A549 (cell line): ENCODE results near the gene CNOT1. TPM values are rescaled to one million over a fixed set of nuclear protein-coding genes. Genes with fewer than 3 reads are reported as not detected.
A peak's percentile ranks its signal among the peaks of the same experiment; 100 is the strongest.

Source experiments
- ATAC-seq, 2 experiments: fragments of 200-7000 bp in 1 of 2; fragments of >200 bp in 1 of 2; cut with Nextera tagmentation in 1 of 2; cut with Tn5 transposase in 1 of 2; 3 replicates each; pipeline versions ENCODE4 v1.8.0 to v1.9.1; 2018 to 2020; ENCODE audit warnings: mild to moderate bottlenecking in 1 of 2, moderate library complexity in 1 of 2
- CTCF ChIA-PET: fragments of 300-600 bp; sonication (Branson Sonifier 250); formaldehyde crosslinking; extraction: SDS; loops from one replicate; lab custom pipeline; 2021; ENCODE audit warnings: antibody characterized with exemption, inconsistent platforms; lab: Yijun Ruan, JAX
- POLR2A ChIA-PET: fragments of 350-600 bp; formaldehyde crosslinking; extraction: SDS; loops from one replicate; lab custom pipeline; 2021; ENCODE audit warnings: antibody characterized with exemption, inconsistent platforms; lab: Yijun Ruan, JAX
- DNase-seq, 2 experiments: peaks; one replicate each; pipeline versions ENCODE4 v3.0.0 to v3.0.0-alpha.2; 2011 to 2016; ENCODE audit warnings: low read depth in 1 of 2, low spot score in 1 of 2
- FAIRE-seq: peaks from 2 replicates; lab custom pipeline; 2011; peaks lifted over from hg19 to GRCh38; lab: Jason Lieb, UNC
- H3K27ac ChIP-seq, 2 experiments: fragments of >200 bp; sonication (Bioruptor Twin); formaldehyde crosslinking; 3 replicates each; pipeline ENCODE4 v1.5.1; 2016 to 2017
- H3K4me1 ChIP-seq: fragments of >200 bp; sonication (Bioruptor Twin); formaldehyde crosslinking; 3 replicates; pipeline ENCODE4 v1.6.1; 2016
- H3K4me2 ChIP-seq: fragments of >200 bp; sonication (Bioruptor Twin); formaldehyde crosslinking; 3 replicates; pipeline ENCODE4 v1.6.1; 2016
- H3K4me3 ChIP-seq: fragments of >200 bp; sonication (Bioruptor Twin); formaldehyde crosslinking; 3 replicates; pipeline ENCODE4 v1.5.1; 2016
- H3K9me3 ChIP-seq: fragments of >200 bp; sonication (Bioruptor Twin); formaldehyde crosslinking; 3 replicates; pipeline ENCODE4 v1.6.1; 2016
- ATOH8 ChIP-seq: fragments of 250-450 bp; sonication (Bioruptor Pico); IDR thresholded peaks from 2 replicates; pipeline ENCODE4 v1.5.0; 2020; ENCODE audit warnings: low read depth, mild to moderate bottlenecking, moderate library complexity
- BCL3 ChIP-seq: fragments of >200 bp; sonication (Bioruptor Twin); formaldehyde crosslinking; IDR thresholded peaks from 3 replicates; pipeline ENCODE4 v1.6.1; 2016
- EHF ChIP-seq: fragments of 250-450 bp; sonication (Bioruptor Pico); IDR thresholded peaks from 2 replicates; pipeline ENCODE4 v1.5.0; 2020; ENCODE audit warnings: mild to moderate bottlenecking
- EP300 ChIP-seq, 2 experiments: fragments of >200 bp; sonication (Bioruptor Twin); formaldehyde crosslinking; IDR thresholded peaks; 2 replicates in 1 of 2; 3 replicates in 1 of 2; pipeline ENCODE4 v1.6.1; 2016 to 2017
- ESRRA ChIP-seq: fragments of 150-350 bp; IDR thresholded peaks from 2 replicates; pipeline ENCODE4 v1.6.1; 2014; ENCODE audit warnings: mild to moderate bottlenecking, low read length, borderline replicate concordance
- FOSB ChIP-seq: fragments of 250-450 bp; sonication (Bioruptor Pico); IDR thresholded peaks from 2 replicates; pipeline ENCODE4 v1.5.0; 2020; ENCODE audit warnings: mild to moderate bottlenecking, moderate library complexity
- FOSL2 ChIP-seq, 2 experiments: fragments of 450-650 bp in 1 of 2; fragments of >200 bp in 1 of 2; sonication (Bioruptor Twin) in 1 of 2; formaldehyde crosslinking; IDR thresholded peaks; 2 replicates each; pipeline versions ENCODE4 v1.5.0 to v1.6.1; 2016 to 2020; ENCODE audit warnings: mild to moderate bottlenecking in 1 of 2, moderate library complexity in 1 of 2
- FOXS1 ChIP-seq: fragments of 250-450 bp; sonication (Bioruptor Pico); IDR thresholded peaks from 2 replicates; pipeline ENCODE4 v1.5.0; 2020; ENCODE audit warnings: mild to moderate bottlenecking, moderate library complexity
- HDAC2 ChIP-seq: fragments of 200-600 bp; sonication (generic); IDR thresholded peaks from 2 replicates; pipeline ENCODE4 v1.6.1; 2016
- HMGXB4 ChIP-seq: fragments of 250-450 bp; sonication (Bioruptor Pico); IDR thresholded peaks from 2 replicates; pipeline ENCODE4 v1.5.0; 2021; ENCODE audit warnings: mild to moderate bottlenecking, moderate library complexity, borderline replicate concordance
- HOXB13 ChIP-seq: fragments of 250-450 bp; sonication (Bioruptor Pico); IDR thresholded peaks from 2 replicates; pipeline ENCODE4 v1.5.0; 2020; ENCODE audit warnings: low read depth, mild to moderate bottlenecking, moderate library complexity
- HOXB5 ChIP-seq: fragments of 250-450 bp; sonication (Bioruptor Pico); IDR thresholded peaks from 2 replicates; pipeline ENCODE4 v1.5.0; 2020; ENCODE audit warnings: mild to moderate bottlenecking, moderate library complexity
- JUNB ChIP-seq: fragments of >200 bp; sonication (Bioruptor Twin); formaldehyde crosslinking; IDR thresholded peaks from 2 replicates; pipeline ENCODE4 v1.6.1; 2016
- KDM1A ChIP-seq: fragments of 200-600 bp; sonication (generic); IDR thresholded peaks from 2 replicates; pipeline ENCODE4 v1.6.1; 2016; ENCODE audit warnings: low read depth, mild to moderate bottlenecking
- KDM5A ChIP-seq: fragments of 200-600 bp; sonication (generic); IDR thresholded peaks from 2 replicates; pipeline ENCODE4 v1.6.1; 2016; ENCODE audit warnings: antibody characterized with exemption, mild to moderate bottlenecking
- MAFK ChIP-seq: fragments of 450-650 bp; IDR thresholded peaks from 2 replicates; pipeline ENCODE4 v1.6.1; 2014; ENCODE audit not compliant: partially characterized antibody
- MAZ ChIP-seq: fragments of 150-350 bp; IDR thresholded peaks from 2 replicates; pipeline ENCODE4 v1.6.1; 2014; ENCODE audit warnings: antibody characterized with exemption, low read depth, low read length, borderline replicate concordance
- MYC ChIP-seq: IDR thresholded peaks from 2 replicates; pipeline ENCODE4 v1.6.1; 2012; ENCODE audit warnings: mild to moderate bottlenecking, inconsistent platforms, low read length, improper control_type of control experiment, borderline replicate concordance
- NPAS2 ChIP-seq: fragments of 250-450 bp; sonication (Bioruptor Pico); IDR thresholded peaks from 2 replicates; pipeline ENCODE4 v1.8.0; 2022; ENCODE audit warnings: mild to moderate bottlenecking, moderate library complexity, borderline replicate concordance
- PBX3 ChIP-seq: IDR thresholded peaks from 2 replicates; pipeline ENCODE4 v1.6.1; 2012
- PHF8 ChIP-seq: fragments of 200-600 bp; sonication (generic); IDR thresholded peaks from 2 replicates; pipeline ENCODE4 v1.6.1; 2016; ENCODE audit warnings: low read depth, mild to moderate bottlenecking, antibody characterized with exemption, moderate library complexity, borderline replicate concordance
- POLR2A ChIP-seq: IDR thresholded peaks from 2 replicates; pipeline ENCODE4 v1.6.1; 2012; ENCODE audit warnings: mild to moderate bottlenecking, low read length
- RAD21 ChIP-seq, 2 experiments: fragments of >200 bp in 1 of 2; sonication (Bioruptor Twin) in 1 of 2; formaldehyde crosslinking in 1 of 2; IDR thresholded peaks in 1 of 2; conservative IDR thresholded peaks in 1 of 2; 2 replicates in 1 of 2; 3 replicates in 1 of 2; pipeline ENCODE4 v1.6.1; 2012 to 2018; ENCODE audit warnings: inconsistent platforms in 1 of 2
- RARB ChIP-seq: fragments of 250-450 bp; sonication (Bioruptor Pico); IDR thresholded peaks from 2 replicates; pipeline ENCODE4 v1.8.0; 2021; ENCODE audit warnings: mild to moderate bottlenecking, moderate library complexity
- RCOR1 ChIP-seq: fragments of 150-350 bp; IDR thresholded peaks from 2 replicates; pipeline ENCODE4 v1.6.1; 2014; ENCODE audit warnings: antibody characterized with exemption, low read length, low read depth
- RFX5 ChIP-seq: fragments of 450-650 bp; IDR thresholded peaks from 2 replicates; pipeline ENCODE4 v1.7.1; 2014; ENCODE audit warnings: antibody characterized with exemption, mild to moderate bottlenecking, moderate library complexity
- TP53 ChIP-seq: fragments of 250-450 bp; sonication (Bioruptor Pico); IDR thresholded peaks from 2 replicates; pipeline ENCODE4 v1.5.0; 2021; ENCODE audit warnings: mild to moderate bottlenecking, moderate library complexity
- USF2 ChIP-seq: fragments of 450-650 bp; IDR thresholded peaks from 2 replicates; pipeline ENCODE4 v1.6.1; 2014; ENCODE audit warnings: antibody characterized with exemption
- ZC3H11A ChIP-seq: fragments of 450-650 bp; IDR thresholded peaks from 2 replicates; pipeline ENCODE4 v1.6.1; 2014; ENCODE audit warnings: antibody characterized with exemption, mild to moderate bottlenecking
- ZFP36 ChIP-seq: fragments of 450-650 bp; IDR thresholded peaks from 2 replicates; pipeline ENCODE4 v1.6.1; 2014; ENCODE audit warnings: borderline replicate concordance; ENCODE audit not compliant: partially characterized antibody
- WGBS: methylation state at CpG from one replicate; pipeline ENCODE4 v1.1.6; 2017; ENCODE audit errors: missing lambda C conversion rate; 5-methylcytosine and 5-hydroxymethylcytosine counted together
- polyA plus RNA-seq, 4 experiments: library from polyadenylated mRNA; depleted of rRNA in 3 of 4; stranded (reverse); fragments of >200 nt; fragmentation: RNase III in 1 of 4; extraction: RNeasy Plus Mini Kit Qiagen cat#74134 plus additional on column Dnase treatment in 1 of 4; gene quantifications; 2 replicates in 3 of 4; 3 replicates in 1 of 4; pipeline ENCODE4 v1.2.3, GENCODE V29; 2011 to 2017

Gene CNOT1
- polyA plus RNA-seq, 2 of the 4 experiments (the other 2 are of a cell fraction) = 119 to 226 TPM

- WGBS = 90% methylated on average over 3 of the region's 3 CpGs
- no peak for DNase-seq
- no peak for FAIRE-seq
- H3K27ac ChIP-seq = no peak overlapping the region
- H3K4me1 ChIP-seq = no peaks in the 10 kb centered on the region
- ATAC-seq = no peak
- no peaks in the 10 kb centered on the region for H3K9me3 ChIP-seq
- TF ChIP-seq POLR2A (no peak), PHF8 (no peak), TP53 (CRISPR knock-in tag) (no peak), KDM5A (no peak), MAZ (no peak), HDAC2 (no peak), RAD21 (conservative IDR thresholded peaks at IDR 0.05 in 1 of 2, IDR thresholded peaks at IDR 0.05 in 1 of 2) (no peak), RFX5 (no peak), FOSL2 (IDR thresholded peaks at IDR 0.05) (no peak), FOSL2 (CRISPR knock-in tag; IDR thresholded peaks at IDR 0.05) (no peak), HOXB13 (CRISPR knock-in tag) (no peak), FOSB (CRISPR knock-in tag) (no peak), HOXB5 (CRISPR knock-in tag) (no peak), NPAS2 (CRISPR knock-in tag) (no peak), EHF (no peak), ZC3H11A (no peak), HMGXB4 (CRISPR knock-in tag) (no peak), MAFK (no peak), MYC (no peak), RARB (CRISPR knock-in tag) (no peak)
- TF ChIP-seq, all 56 proteins: peak for 0
- CTCF ChIA-PET = interaction anchor here (0.9 to 2.0 kb wide), 5 partner anchors 10 to 168 kb away, joined by 3 to 6 read pairs (median 5); no protein-coding TSS in a partner anchor
- Histone ChIP-seq H3K4me3 (no peak overlapping the region), H3K4me2 (no peak overlapping the region)
- POLR2A ChIA-PET = no interaction called here
These were observed 41.2 kb downstream of the CNOT1 start for GRCh38 chr16:58588406-58588805.

GRCh38 chr16:58586340-58587030 lies 43.1 kb downstream of the CNOT1 start:
- peak in 1 of 2 experiments; percentile 39; a peak in 1 of 6 replicates for ATAC-seq
- H3K4me3 ChIP-seq = no peak overlapping the region
- H3K4me1 ChIP-seq = no peaks in the 10 kb centered on the region
- WGBS = 94% methylated on average over 7 of the region's 7 CpGs
- no peak for FAIRE-seq
- CTCF ChIA-PET = no interaction called here
- POLR2A ChIA-PET = no interaction called here
- H3K4me2 ChIP-seq = no peak overlapping the region
- no peaks in the 10 kb centered on the region for H3K9me3 ChIP-seq
- H3K27ac ChIP-seq = no peak overlapping the region
- DNase-seq = no peak
- TF ChIP-seq FOXS1 (CRISPR knock-in tag) (no peak), KDM5A (no peak), ATOH8 (no peak), JUNB (no peak), NPAS2 (CRISPR knock-in tag) (no peak), USF2 (no peak), BCL3 (no peak), HMGXB4 (CRISPR knock-in tag) (no peak), KDM1A (no peak), RCOR1 (no peak), PBX3 (no peak), ZFP36 (no peak), EP300 (IDR thresholded peaks at IDR 0.05) (no peak), ESRRA (no peak), POLR2A (no peak), RAD21 (conservative IDR thresholded peaks at IDR 0.05 in 1 of 2, IDR thresholded peaks at IDR 0.05 in 1 of 2) (no peak), MAFK (no peak)
